ENCODE measurements around the gene CHODL.

The CHODL gene

GRCh38 chr21:18294100-18294499 lies 49.5 kb downstream of the CHODL start:
- DNase-seq, result no peak

GRCh38 chr21:18298228-18298627 lies 53.6 kb downstream of the CHODL start:
- peak; percentile 11 for DNase-seq
